Ascending aorta (tissue), 2 donors: ENCODE data around the gene RANBP9. TPM values are rescaled to one million over a fixed set of nuclear protein-coding genes. Genes with fewer than 3 reads are reported as not detected.

Experiments used
- DNase-seq, 2 donors: peaks; one replicate each; pipeline ENCODE4 v3.0.0-alpha.2; 2019; ENCODE audit warnings: low spot score in 2 of 2
- H3K27ac ChIP-seq, 2 donors: fragments of 200-600 bp; sonication (generic); one replicate each; pipeline ENCODE4 v1.5.1; 2016 to 2017; ENCODE audit warnings: mild to moderate bottlenecking in 1 of 2
- H3K27me3 ChIP-seq: fragments of 200-600 bp; sonication (generic); one replicate; pipeline ENCODE4 v1.5.1; 2017
- H3K36me3 ChIP-seq, 2 donors: fragments of 200-600 bp; sonication (generic); one replicate each; pipeline ENCODE4 v1.5.1; 2016
- H3K4me1 ChIP-seq, 2 donors: fragments of 200-600 bp; sonication (generic); one replicate each; pipeline ENCODE4 v1.5.1; 2016 to 2017; ENCODE audit warnings: mild to moderate bottlenecking in 1 of 2
- H3K4me3 ChIP-seq, 2 donors: fragments of 200-600 bp; sonication (generic); one replicate each; pipeline ENCODE4 v1.5.1; 2016 to 2017; ENCODE audit warnings: mild to moderate bottlenecking in 1 of 2
- H3K9me3 ChIP-seq, 2 donors: fragments of 200-600 bp; sonication (generic); one replicate each; pipeline ENCODE4 v1.5.1; 2016
- CTCF ChIP-seq, 3 experiments: fragments of 200-600 bp in 2 of 3; fragments of 450-650 bp in 1 of 3; sonication (generic) in 2 of 3; IDR thresholded peaks; one replicate each; pipeline ENCODE4 v1.5.1; 2016 to 2019; ENCODE audit warnings: antibody characterized with exemption in 3 of 3, mild to moderate bottlenecking in 1 of 3, moderate library complexity in 1 of 3
- intact Hi-C: fragments of 100-400 bp; cut with DNase I; formaldehyde crosslinking; loops from one replicate; pipeline ENCODE4 v1.15.1; 2023
- total RNA-seq: library from RNA; depleted of rRNA; stranded (reverse); fragments of >200 nt; gene quantifications from one replicate; pipeline ENCODE4 v1.1.0, GENCODE V29; 2016

The RANBP9 gene
- total RNA-seq, 1 donor from 2014 or later: 26.3 TPM

- no peak overlapping the region for H3K27ac ChIP-seq
- peaks cover 33 to 53% of the 10 kb centered on the region in 2 donors for H3K36me3 ChIP-seq
- DNase-seq: no peak
- no peak for TF ChIP-seq CTCF (IDR thresholded peaks at IDR 0.05)
- no peaks in the 10 kb centered on the region for H3K4me1 ChIP-seq
- no peaks in the 10 kb centered on the region for H3K9me3 ChIP-seq
- intact Hi-C loops: no loop called here
- H3K4me3 ChIP-seq: no peak overlapping the region
- H3K27me3 ChIP-seq: no peaks in the 10 kb centered on the region
These were observed 121.8 kb downstream of the RANBP9 start for GRCh38 chr6:13589801-13590200.

GRCh38 chr6:13586603-13587542 lies 124.8 kb downstream of the RANBP9 start:
- H3K4me1 ChIP-seq: no peaks in the 10 kb centered on the region
- H3K27me3 ChIP-seq: no peaks in the 10 kb centered on the region
- peaks cover 26 to 44% of the 10 kb centered on the region in 2 donors for H3K36me3 ChIP-seq
- no peaks in the 10 kb centered on the region for H3K9me3 ChIP-seq
- no peak for TF ChIP-seq CTCF (IDR thresholded peaks at IDR 0.05)
- DNase-seq: no peak
- H3K4me3 ChIP-seq: no peak overlapping the region
- intact Hi-C loops: no loop called here
- H3K27ac ChIP-seq: no peak overlapping the region

GRCh38 chr6:13581700-13582229 lies 129.9 kb downstream of the RANBP9 start:
- no peaks in the 10 kb centered on the region for H3K4me1 ChIP-seq
- DNase-seq: no peak
- H3K4me3 ChIP-seq: no peak overlapping the region
- H3K27ac ChIP-seq: no peak overlapping the region
- intact Hi-C loops: no loop called here
- TF ChIP-seq CTCF (IDR thresholded peaks at IDR 0.05): no peak
- H3K27me3 ChIP-seq: no peaks in the 10 kb centered on the region
- H3K9me3 ChIP-seq: no peaks in the 10 kb centered on the region
- peaks cover 8 to 40% of the 10 kb centered on the region in 2 donors for H3K36me3 ChIP-seq

GRCh38 chr6:13579911-13580310 lies 131.7 kb downstream of the RANBP9 start:
- Histone ChIP-seq H3K9me3 (no peaks in the 10 kb centered on the region), H3K4me3 (no peak overlapping the region), H3K4me1 (no peaks in the 10 kb centered on the region), H3K27me3 (no peaks in the 10 kb centered on the region), H3K27ac (no peak overlapping the region), H3K36me3 (peaks cover 6 to 32% of the 10 kb centered on the region in 2 donors)
- no peak for TF ChIP-seq CTCF (IDR thresholded peaks at IDR 0.05)
- intact Hi-C loops: no loop called here
- DNase-seq: no peak

GRCh38 chr6:13577926-13578325 lies 133.7 kb downstream of the RANBP9 start:
- Histone ChIP-seq H3K4me1 (peaks cover 0 to 3% of the 10 kb centered on the region in 2 donors), H3K9me3 (no peaks in the 10 kb centered on the region), H3K4me3 (no peak overlapping the region), H3K36me3 (peaks cover 4 to 21% of the 10 kb centered on the region in 2 donors), H3K27me3 (no peaks in the 10 kb centered on the region), H3K27ac (no peak overlapping the region)
- no peak for TF ChIP-seq CTCF (IDR thresholded peaks at IDR 0.05)
- DNase-seq: no peak
- intact Hi-C loops: no loop called here
